SK-N-SH treated with all-trans-retinoic acid at 6 μM for 48 hours (cell line): ENCODE results near the gene IL18.

Source experiments
- ATAC-seq: fragments of 200-7000 bp; cut with Tn5 transposase; 3 replicates; pipeline ENCODE4 v1.9.1; 2020; ENCODE audit warnings: mild to moderate bottlenecking, moderate library complexity
- ARNTL ChIP-seq: fragments of 450-650 bp; formaldehyde crosslinking; IDR thresholded peaks from 2 replicates; pipeline ENCODE4 v1.5.0; 2020; ENCODE audit warnings: low read depth, mild to moderate bottlenecking, moderate library complexity, borderline replicate concordance
- BACH2 ChIP-seq: fragments of 250-450 bp; sonication (Bioruptor Pico); IDR thresholded peaks from 2 replicates; pipeline ENCODE4 v1.9.0; 2021; ENCODE audit warnings: mild to moderate bottlenecking, borderline replicate concordance
- CREB5 ChIP-seq: fragments of 250-450 bp; sonication (Bioruptor Pico); IDR thresholded peaks from 2 replicates; pipeline ENCODE4 v1.5.1; 2020; ENCODE audit warnings: low read depth, mild to moderate bottlenecking, moderate library complexity
- CSDC2 ChIP-seq: fragments of 250-450 bp; sonication (Bioruptor Pico); IDR thresholded peaks from 2 replicates; pipeline ENCODE4 v1.5.0; 2020; ENCODE audit warnings: mild to moderate bottlenecking, moderate library complexity
- CSRNP3 ChIP-seq: fragments of 250-450 bp; sonication (Bioruptor Pico); IDR thresholded peaks from 2 replicates; pipeline ENCODE4 v1.5.1; 2021; ENCODE audit warnings: mild to moderate bottlenecking, moderate library complexity
- ESRRG ChIP-seq: fragments of 250-450 bp; sonication (Bioruptor Pico); IDR thresholded peaks from 2 replicates; pipeline ENCODE4 v1.6.1; 2021; ENCODE audit warnings: mild to moderate bottlenecking
- ISL1 ChIP-seq: fragments of 250-450 bp; sonication (Bioruptor Pico); IDR thresholded peaks from 2 replicates; pipeline ENCODE4 v2.1.2; 2022; ENCODE audit warnings: mild to moderate bottlenecking, moderate library complexity
- PATZ1 ChIP-seq: fragments of 250-450 bp; sonication (Bioruptor Pico); IDR thresholded peaks from 2 replicates; pipeline ENCODE4 v1.8.0; 2020; ENCODE audit warnings: mild to moderate bottlenecking, moderate library complexity, borderline replicate concordance
- POU6F1 ChIP-seq: fragments of 250-450 bp; sonication (Bioruptor Pico); IDR thresholded peaks from 2 replicates; pipeline ENCODE4 v1.8.0; 2021; ENCODE audit warnings: low read depth, mild to moderate bottlenecking, moderate library complexity, borderline replicate concordance
- RARB ChIP-seq: fragments of 250-450 bp; sonication (Bioruptor Pico); IDR thresholded peaks from 2 replicates; pipeline ENCODE4 v1.8.0; 2021; ENCODE audit warnings: mild to moderate bottlenecking, moderate library complexity
- SNAI2 ChIP-seq: fragments of 250-450 bp; sonication (Bioruptor Pico); IDR thresholded peaks from 2 replicates; pipeline ENCODE4 v1.5.0; 2020; ENCODE audit warnings: mild to moderate bottlenecking, moderate library complexity
- TCF4 ChIP-seq: fragments of 250-450 bp; sonication (Bioruptor Pico); IDR thresholded peaks from 2 replicates; pipeline ENCODE4 v1.8.0; 2021; ENCODE audit warnings: mild to moderate bottlenecking, moderate library complexity, borderline replicate concordance
- TOX ChIP-seq: fragments of 250-450 bp; sonication (Bioruptor Pico); IDR thresholded peaks from 2 replicates; pipeline ENCODE4 v1.8.0; 2021; ENCODE audit warnings: mild to moderate bottlenecking, moderate library complexity, borderline replicate concordance
- TSHZ2 ChIP-seq: fragments of 250-450 bp; sonication (Bioruptor Pico); IDR thresholded peaks from 2 replicates; pipeline ENCODE4 v1.5.0; 2020; ENCODE audit warnings: mild to moderate bottlenecking, moderate library complexity
- ZFP3 ChIP-seq: fragments of 250-450 bp; sonication (Bioruptor Pico); IDR thresholded peaks from 2 replicates; pipeline ENCODE4 v1.5.0; 2020; ENCODE audit warnings: mild to moderate bottlenecking, moderate library complexity
- ZNF565 ChIP-seq: fragments of 450-650 bp; formaldehyde crosslinking; conservative IDR thresholded peaks from 2 replicates; pipeline ENCODE4 v1.5.0; 2020; ENCODE audit warnings: low read depth, mild to moderate bottlenecking, moderate library complexity
- ZNF8 ChIP-seq: fragments of 450-650 bp; formaldehyde crosslinking; IDR thresholded peaks from 2 replicates; pipeline ENCODE4 v1.5.0; 2020; ENCODE audit warnings: mild to moderate bottlenecking, moderate library complexity

Gene IL18

GRCh38 chr11:112212710-112213109 lies 48.8 kb upstream of the IL18 start (continued):
- TF ChIP-seq TSHZ2 (CRISPR knock-in tag) (no peak), CREB5 (no peak)

GRCh38 chr11:112212290-112212689 lies 48.4 kb upstream of the IL18 start:
- no peak for ATAC-seq

GRCh38 chr11:112211536-112211935 lies 47.6 kb upstream of the IL18 start:
- no peak for TF ChIP-seq RARB (CRISPR knock-in tag)
- TF ChIP-seq CSDC2 (CRISPR knock-in tag) = no peak
- no peak for TF ChIP-seq TOX
- no peak for ATAC-seq

More at GRCh38 chr11:112212290-112212689, 48.4 kb upstream of the IL18 start:
- TF ChIP-seq BACH2 = no peak
- no peak for TF ChIP-seq ZNF565 (CRISPR knock-in tag)
- TF ChIP-seq RARB (CRISPR knock-in tag) = no peak
- TF ChIP-seq CSDC2 (CRISPR knock-in tag) = no peak
- TF ChIP-seq TSHZ2 (CRISPR knock-in tag) = no peak
- TF ChIP-seq ESRRG (CRISPR knock-in tag) = no peak
- no peak for TF ChIP-seq CREB5
- no peak for TF ChIP-seq CSRNP3

GRCh38 chr11:112210890-112211289 lies 47.0 kb upstream of the IL18 start:
- ATAC-seq = no peak
- TF ChIP-seq RARB (CRISPR knock-in tag) (no peak), PATZ1 (no peak), ESRRG (CRISPR knock-in tag) (no peak), CREB5 (no peak), ZNF8 (CRISPR knock-in tag) (no peak), TOX (no peak), POU6F1 (CRISPR knock-in tag) (no peak), TSHZ2 (CRISPR knock-in tag) (no peak), ISL1 (no peak), ZFP3 (no peak), ARNTL (CRISPR knock-in tag) (no peak), SNAI2 (CRISPR knock-in tag) (no peak), CSDC2 (CRISPR knock-in tag) (no peak), TCF4 (CRISPR knock-in tag) (no peak)
